ENCODE data around the gene RYR1. TPM values are rescaled to one million over a fixed set of nuclear protein-coding genes. Genes with fewer than 3 reads are reported as not detected.
A peak's percentile ranks its signal among the peaks of the same experiment; 100 is the strongest.

RYR1 gene
- polyA plus RNA-seq, 3 donors = 0.76 to 2.1 (median 2.1) TPM

GRCh38 chr19:38528213-38528755 is 94.8 kb downstream of the RYR1 start:
- DNase-seq = no peak
- H3K4me1 ChIP-seq (ENCODE audit: control insufficient read depth in 1 of 2, insufficient read depth in 2 of 2, low read length in 2 of 2) = no peaks in the 10 kb centered on the region
- TF ChIP-seq CTCF (IDR thresholded peaks at IDR 0.05) = no peak
- Mint-ChIP-seq H3K4me1 (peaks cover 7% of the 10 kb centered on the region), H3K27me3 (ENCODE audit: low read depth in 3 of 3) (peaks cover 12 to 22% (median 13%) of the 10 kb centered on the region in 3 donors), H3K27ac (no peak overlapping the region), H3K4me3 (peak overlapping the region; percentile 22 to 72), H3K9me3 (peaks cover 0 to 3% (median 0%) of the 10 kb centered on the region in 7 donors), H3K36me3 (no peaks in the 10 kb centered on the region)
- H3K27me3 ChIP-seq (ENCODE audit: control insufficient read depth in 2 of 2, insufficient read depth in 2 of 2, low read length in 2 of 2) = no peaks in the 10 kb centered on the region
- 83% methylated on average over 18 of the region's 24 CpGs for WGBS (ENCODE audit: insufficient coverage)
- no peaks in the 10 kb centered on the region for H3K79me2 ChIP-seq (ENCODE audit: insufficient read depth, low read length)
- H2AFZ ChIP-seq (ENCODE audit: insufficient read depth, low read depth, low read length, poor library complexity, severe bottlenecking) = no peak overlapping the region
- H3K9ac ChIP-seq (ENCODE audit: insufficient read depth, low read length, poor library complexity, severe bottlenecking) = peak overlapping the region; percentile 15
- peak overlapping the region; percentile 28 for H3K4me2 ChIP-seq (replicated peaks; ENCODE audit: extremely low read depth, low read length, poor library complexity, severe bottlenecking)
- H4K20me1 ChIP-seq (ENCODE audit: insufficient read depth, low read length) = no peaks in the 10 kb centered on the region
- no peaks in the 10 kb centered on the region for H3K9me3 ChIP-seq (replicated peaks in 1 of 2; ENCODE audit: control insufficient read depth in 1 of 2, insufficient read depth in 1 of 2, low read length in 2 of 2)
- no peak overlapping the region for H3K27ac ChIP-seq (ENCODE audit: low read depth in 1 of 2, low read length in 2 of 2)
- peak overlapping the region in 1 of 3 experiments; percentile 38 for H3K4me3 ChIP-seq (replicated peaks in 1 of 3; ENCODE audit: low read depth in 2 of 3, low read length in 3 of 3)
- no peaks in the 10 kb centered on the region for H3K36me3 ChIP-seq (replicated peaks in 1 of 2; ENCODE audit: control insufficient read depth in 1 of 2, insufficient read depth in 2 of 2, low read length in 2 of 2)
- intact Hi-C loops (cut with micrococcal nuclease) = no loop called here

- Mint-ChIP-seq H3K36me3 (no peaks in the 10 kb centered on the region), H3K27me3 (ENCODE audit: low read depth in 3 of 3) (peaks cover 12 to 25% (median 13%) of the 10 kb centered on the region in 3 donors), H3K9me3 (peaks cover 0 to 3% (median 0%) of the 10 kb centered on the region in 7 donors), H3K27ac (peak overlapping the region in 1 of 7 donors; percentile 46), H3K4me1 (peaks cover 7% of the 10 kb centered on the region), H3K4me3 (no peak overlapping the region)
- Histone ChIP-seq H3K36me3 (replicated peaks in 1 of 2; ENCODE audit: control insufficient read depth in 1 of 2, insufficient read depth in 2 of 2, low read length in 2 of 2) (no peaks in the 10 kb centered on the region), H3K9ac (ENCODE audit: insufficient read depth, low read length, poor library complexity, severe bottlenecking) (no peak overlapping the region), H3K4me2 (replicated peaks; ENCODE audit: extremely low read depth, low read length, poor library complexity, severe bottlenecking) (no peak overlapping the region), H3K9me3 (replicated peaks in 1 of 2; ENCODE audit: control insufficient read depth in 1 of 2, insufficient read depth in 1 of 2, low read length in 2 of 2) (no peaks in the 10 kb centered on the region), H3K79me2 (ENCODE audit: insufficient read depth, low read length) (no peaks in the 10 kb centered on the region), H3K27me3 (ENCODE audit: control insufficient read depth in 2 of 2, insufficient read depth in 2 of 2, low read length in 2 of 2) (no peaks in the 10 kb centered on the region), H3K4me3 (replicated peaks in 1 of 3; ENCODE audit: low read depth in 2 of 3, low read length in 3 of 3) (no peak overlapping the region), H3K4me1 (ENCODE audit: control insufficient read depth in 1 of 2, insufficient read depth in 2 of 2, low read length in 2 of 2) (no peaks in the 10 kb centered on the region), H2AFZ (ENCODE audit: insufficient read depth, low read depth, low read length, poor library complexity, severe bottlenecking) (no peak overlapping the region), H4K20me1 (ENCODE audit: insufficient read depth, low read length) (no peaks in the 10 kb centered on the region), H3K27ac (ENCODE audit: low read depth in 1 of 2, low read length in 2 of 2) (no peak overlapping the region)
- TF ChIP-seq CTCF (IDR thresholded peaks at IDR 0.05) = no peak
- 85% methylated on average over 6 of the region's 6 CpGs for WGBS (ENCODE audit: insufficient coverage)
- no peak for DNase-seq
- intact Hi-C loops (cut with micrococcal nuclease) = no loop called here
Observed at GRCh38 chr19:38528931-38529330, 95.4 kb downstream of the RYR1 start.
